MCF 10A (cell line): ENCODE results near the gene SPAG16. TPM values are rescaled to one million over a fixed set of nuclear protein-coding genes. Genes with fewer than 3 reads are reported as not detected.

ENCODE experiments used
- BruUV-seq: library from RNA; stranded (reverse); fragments of 400-500 nt; replicated peaks from 2 replicates; lab custom pipeline; 2021; lab: Mats Ljungman, UMichigan
- CTCF ChIA-PET: fragments of 300-600 bp; sonication (Branson Sonifier 250); formaldehyde crosslinking; extraction: SDS; loops from one replicate; lab custom pipeline; 2021; ENCODE audit warnings: antibody characterized with exemption, inconsistent platforms; lab: Yijun Ruan, JAX
- POLR2A ChIA-PET: fragments of 300-600, 350-650 bp; sonication (Branson Sonifier 250); formaldehyde crosslinking; extraction: SDS; loops from one replicate; lab custom pipeline; 2020; ENCODE audit warnings: antibody characterized with exemption, inconsistent platforms; lab: Yijun Ruan, JAX
- DNase-seq: peaks from one replicate; pipeline ENCODE4 v3.0.0-alpha.2; 2018; ENCODE audit not compliant: unreplicated experiment
- H3K27ac Mint-ChIP-seq: one replicate; pipeline ENCODE4 v1.8.0; 2022; ENCODE audit warnings: mild to moderate bottlenecking, low read depth, mixed read lengths; ENCODE audit not compliant: unreplicated experiment
- H3K27me3 Mint-ChIP-seq: one replicate; pipeline ENCODE4 v1.8.0; 2022; ENCODE audit warnings: mixed read lengths; ENCODE audit not compliant: insufficient read depth, unreplicated experiment
- H3K36me3 Mint-ChIP-seq: one replicate; pipeline ENCODE4 v1.8.0; 2022; ENCODE audit warnings: mild to moderate bottlenecking, moderate library complexity, mixed read lengths; ENCODE audit not compliant: insufficient read depth, unreplicated experiment
- H3K4me1 Mint-ChIP-seq: one replicate; pipeline ENCODE4 v1.8.0; 2022; ENCODE audit warnings: mixed read lengths; ENCODE audit not compliant: insufficient read depth, unreplicated experiment
- H3K4me3 Mint-ChIP-seq: one replicate; pipeline ENCODE4 v1.8.0; 2022; ENCODE audit warnings: mild to moderate bottlenecking, moderate library complexity, mixed read lengths; ENCODE audit not compliant: unreplicated experiment
- H3K9me3 Mint-ChIP-seq: one replicate; pipeline ENCODE4 v1.8.0; 2022; ENCODE audit warnings: mixed read lengths; ENCODE audit not compliant: unreplicated experiment
- intact Hi-C: fragments of 100-400 bp; cut with micrococcal nuclease; formaldehyde crosslinking; loops from 2 replicates; pipeline ENCODE4 v1.14.1; 2022
- total RNA-seq: library from RNA; stranded (reverse); gene quantifications from 2 replicates; pipeline ENCODE4 v1.2.3, GENCODE V29; 2022
- TF ChIP-seq, protein P1 (sequence below): fragments of 200-600 bp; IDR thresholded peaks from one replicate; pipeline ENCODE4 v1.8.0; 2022; ENCODE audit warnings: antibody characterized with exemption, mild to moderate bottlenecking; ENCODE audit not compliant: unreplicated experiment

The SPAG16 gene
- total RNA-seq, 1 experiment from 2014 or later = 11.5 TPM

DNA sequence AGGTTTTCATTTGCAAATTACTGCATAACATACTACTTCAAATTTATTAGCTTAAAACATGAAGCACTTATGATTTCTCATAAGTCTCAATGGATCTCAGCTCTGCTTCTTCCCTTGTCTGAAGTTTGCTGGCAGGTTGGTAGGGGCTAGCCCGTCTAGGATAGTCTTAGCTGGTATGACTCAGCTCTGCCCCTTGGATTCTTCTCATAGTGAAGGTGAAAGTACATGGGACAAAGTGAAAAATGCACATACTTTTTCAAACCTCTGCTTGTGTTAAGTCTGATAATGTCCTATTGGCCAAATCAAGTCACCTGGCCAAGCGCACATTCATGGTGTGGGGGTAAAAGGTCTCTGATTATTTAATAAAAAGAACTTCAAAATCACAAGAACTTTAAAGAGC, 941.8 kb downstream of the SPAG16 start:
- intact Hi-C loops = no loop called here
- no peak for DNase-seq
- Mint-ChIP-seq H3K4me3 (no peak overlapping the region), H3K27ac (no peak overlapping the region), H3K36me3 (no peaks in the 10 kb centered on the region), H3K27me3 (no peaks in the 10 kb centered on the region), H3K4me1 (no peaks in the 10 kb centered on the region), H3K9me3 (no peaks in the 10 kb centered on the region)
- POLR2A ChIA-PET = no interaction called here
- CTCF ChIA-PET = no interaction called here
- BruUV-seq = no TSS peak
- TF ChIP-seq, protein P1, sequence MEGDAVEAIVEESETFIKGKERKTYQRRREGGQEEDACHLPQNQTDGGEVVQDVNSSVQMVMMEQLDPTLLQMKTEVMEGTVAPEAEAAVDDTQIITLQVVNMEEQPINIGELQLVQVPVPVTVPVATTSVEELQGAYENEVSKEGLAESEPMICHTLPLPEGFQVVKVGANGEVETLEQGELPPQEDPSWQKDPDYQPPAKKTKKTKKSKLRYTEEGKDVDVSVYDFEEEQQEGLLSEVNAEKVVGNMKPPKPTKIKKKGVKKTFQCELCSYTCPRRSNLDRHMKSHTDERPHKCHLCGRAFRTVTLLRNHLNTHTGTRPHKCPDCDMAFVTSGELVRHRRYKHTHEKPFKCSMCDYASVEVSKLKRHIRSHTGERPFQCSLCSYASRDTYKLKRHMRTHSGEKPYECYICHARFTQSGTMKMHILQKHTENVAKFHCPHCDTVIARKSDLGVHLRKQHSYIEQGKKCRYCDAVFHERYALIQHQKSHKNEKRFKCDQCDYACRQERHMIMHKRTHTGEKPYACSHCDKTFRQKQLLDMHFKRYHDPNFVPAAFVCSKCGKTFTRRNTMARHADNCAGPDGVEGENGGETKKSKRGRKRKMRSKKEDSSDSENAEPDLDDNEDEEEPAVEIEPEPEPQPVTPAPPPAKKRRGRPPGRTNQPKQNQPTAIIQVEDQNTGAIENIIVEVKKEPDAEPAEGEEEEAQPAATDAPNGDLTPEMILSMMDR = no peak

DNA sequence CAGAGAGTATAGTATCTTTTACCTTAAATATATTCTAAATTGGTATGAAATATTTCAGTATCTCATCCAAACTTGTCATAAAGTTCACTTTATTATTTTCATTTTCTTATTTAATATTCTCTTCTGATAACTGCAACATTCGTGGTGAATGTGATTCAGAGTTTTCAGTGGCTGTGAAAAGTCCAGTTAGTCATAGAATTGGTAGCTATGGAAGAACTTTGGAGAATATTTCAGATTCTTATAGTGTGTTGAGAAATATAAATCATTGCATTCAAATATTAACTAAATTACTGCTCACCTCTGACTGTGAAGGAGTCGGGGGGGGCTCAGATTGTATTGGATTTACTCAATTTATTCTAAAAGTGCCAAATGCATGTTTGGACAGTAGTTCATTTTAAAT, 948.0 kb downstream of the SPAG16 start:
- no peaks in the 10 kb centered on the region for H3K9me3 Mint-ChIP-seq
- TF ChIP-seq, protein P1 = no peak
- H3K36me3 Mint-ChIP-seq = no peaks in the 10 kb centered on the region
- H3K27ac Mint-ChIP-seq = no peak overlapping the region
- no TSS peak for BruUV-seq
- no peak for DNase-seq
- intact Hi-C loops = no loop called here
- CTCF ChIA-PET = no interaction called here
- POLR2A ChIA-PET = no interaction called here
- H3K4me3 Mint-ChIP-seq = no peak overlapping the region
- H3K27me3 Mint-ChIP-seq = no peaks in the 10 kb centered on the region
- H3K4me1 Mint-ChIP-seq = no peaks in the 10 kb centered on the region

DNA sequence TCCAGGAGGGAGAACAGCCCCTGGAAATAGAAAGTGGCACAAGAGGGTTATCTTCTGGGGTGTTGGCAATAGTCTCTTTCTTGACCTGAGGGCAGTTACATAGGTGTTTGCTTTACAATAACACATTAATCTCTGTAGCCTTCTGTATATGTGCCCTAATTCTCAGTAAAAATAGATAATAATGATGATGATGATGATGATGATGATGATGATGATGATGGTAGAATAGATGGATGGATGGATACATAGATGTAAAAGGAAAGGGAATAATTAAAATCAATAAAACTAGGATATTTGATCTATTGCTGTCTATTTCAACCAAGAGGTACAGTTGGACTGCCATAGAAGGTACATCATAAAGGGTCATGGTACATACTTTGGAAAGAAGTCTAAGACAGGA, 948.9 kb downstream of the SPAG16 start:
- Mint-ChIP-seq H3K4me3 (no peak overlapping the region), H3K9me3 (no peaks in the 10 kb centered on the region), H3K4me1 (no peaks in the 10 kb centered on the region), H3K27ac (no peak overlapping the region), H3K27me3 (no peaks in the 10 kb centered on the region), H3K36me3 (no peaks in the 10 kb centered on the region)
- no TSS peak for BruUV-seq
- TF ChIP-seq, protein P1 = no peak
- POLR2A ChIA-PET = no interaction called here
- no peak for DNase-seq
- intact Hi-C loops = no loop called here
- CTCF ChIA-PET = no interaction called here

DNA sequence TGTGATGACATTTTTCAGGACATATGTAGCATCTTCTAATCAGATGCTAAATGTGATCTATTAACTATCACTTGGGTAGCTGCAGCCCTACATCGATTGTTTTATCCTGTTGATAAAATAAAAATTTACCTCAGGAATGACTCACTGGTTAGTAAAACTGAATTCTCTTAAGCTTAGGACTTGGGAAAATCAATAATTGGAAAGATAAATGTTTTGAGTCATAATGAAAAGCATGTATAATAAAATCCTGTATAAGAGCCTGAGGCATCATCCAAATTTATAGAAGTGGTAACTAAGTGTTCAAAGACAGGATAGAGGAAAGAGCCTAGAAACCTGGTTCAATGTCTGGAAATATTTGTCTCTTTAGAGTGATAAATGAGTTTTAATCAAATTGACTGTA, 958.5 kb downstream of the SPAG16 start:
- peaks cover 6% of the 10 kb centered on the region for H3K4me1 Mint-ChIP-seq
- no peak for DNase-seq
- no peak overlapping the region for H3K4me3 Mint-ChIP-seq
- H3K27ac Mint-ChIP-seq = no peak overlapping the region
- ChIA-PET CTCF (interaction anchor here (0.6 kb wide), 1 partner anchor 515 kb away, joined by 3 read pairs; no protein-coding TSS in a partner anchor), POLR2A (interaction anchor here (1.2 kb wide), 1 partner anchor 15 kb away, joined by 6 read pairs; no protein-coding TSS in a partner anchor)
- intact Hi-C loops = no loop called here
- H3K9me3 Mint-ChIP-seq = no peaks in the 10 kb centered on the region
- no TSS peak for BruUV-seq
- TF ChIP-seq, protein P1 = no peak
- no peaks in the 10 kb centered on the region for H3K27me3 Mint-ChIP-seq
- H3K36me3 Mint-ChIP-seq = no peaks in the 10 kb centered on the region
